Activated T-cell treated with anti-CD3 and anti-CD28 coated beads, Interleukin-2, amount 50 U/mL, for 4 hours (primary cell): ENCODE data around the gene SAT2. TPM values are rescaled to one million over a fixed set of nuclear protein-coding genes. Genes with fewer than 3 reads are reported as not detected.
A peak's percentile ranks its signal among the peaks of the same experiment; 100 is the strongest.
"Not testable (repeated sequence)": the region's sequence is repeated elsewhere in the genome, so short reads cannot be mapped to it uniquely, and the experiment has no call there.

Source experiments
- ATAC-seq, 2 donors: fragments of 200-7000 bp; cut with Tn5 transposase; one replicate each; pipeline ENCODE4 v1.10.0; 2021
- DNase-seq: peaks from one replicate; pipeline ENCODE4 v3.0.0-alpha.2; 2020
- H3K27me3 Mint-ChIP-seq: one replicate; pipeline ENCODE4 v1.8.0; 2021; ENCODE audit warnings: low read depth, mixed read lengths
- H3K36me3 Mint-ChIP-seq: one replicate; pipeline ENCODE4 v1.8.0; 2022; ENCODE audit warnings: mixed read lengths; ENCODE audit not compliant: insufficient read depth
- H3K4me1 Mint-ChIP-seq: one replicate; pipeline ENCODE4 v1.8.0; 2021; ENCODE audit warnings: low read depth, mixed read lengths
- H3K4me3 Mint-ChIP-seq: one replicate; pipeline ENCODE4 v1.8.0; 2021; ENCODE audit warnings: mild to moderate bottlenecking, moderate library complexity, mixed read lengths
- H3K9me3 Mint-ChIP-seq: one replicate; pipeline ENCODE4 v1.8.0; 2021; ENCODE audit warnings: mixed read lengths
- total RNA-seq, 3 donors: library from RNA; stranded (reverse); gene quantifications; one replicate each; pipeline ENCODE4 v1.2.1, GENCODE V29; 2021

SAT2 gene
- total RNA-seq, 3 donors from 2014 or later: 14.9 to 18.1 (median 16.8) TPM

DNA sequence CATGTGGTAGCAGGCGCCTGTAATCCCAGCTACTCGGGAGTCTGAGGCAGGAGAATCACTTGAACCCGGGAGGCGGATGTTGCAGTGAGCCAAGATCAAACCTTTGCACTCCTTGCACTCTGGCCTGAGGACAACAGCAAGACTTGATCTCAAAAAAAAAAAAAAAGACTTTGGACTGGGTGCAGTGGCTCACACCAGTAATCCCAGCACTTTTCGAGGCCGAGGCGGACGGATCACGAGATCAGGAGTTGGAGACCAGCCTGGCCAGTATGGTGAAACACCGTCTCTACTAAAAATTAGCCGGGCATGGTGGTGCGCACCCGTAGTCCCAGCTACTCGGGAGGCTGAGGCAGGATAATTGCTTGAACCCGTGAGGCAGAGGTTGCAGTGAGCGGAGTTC is 1.9 kb downstream of the SAT2 start:
- H3K27me3 Mint-ChIP-seq, DNase-seq, ATAC-seq, H3K4me3 Mint-ChIP-seq, H3K36me3 Mint-ChIP-seq, H3K9me3 Mint-ChIP-seq: not testable (repeated sequence)
- H3K4me1 Mint-ChIP-seq: peaks cover 17% of the 10 kb centered on the region

DNA sequence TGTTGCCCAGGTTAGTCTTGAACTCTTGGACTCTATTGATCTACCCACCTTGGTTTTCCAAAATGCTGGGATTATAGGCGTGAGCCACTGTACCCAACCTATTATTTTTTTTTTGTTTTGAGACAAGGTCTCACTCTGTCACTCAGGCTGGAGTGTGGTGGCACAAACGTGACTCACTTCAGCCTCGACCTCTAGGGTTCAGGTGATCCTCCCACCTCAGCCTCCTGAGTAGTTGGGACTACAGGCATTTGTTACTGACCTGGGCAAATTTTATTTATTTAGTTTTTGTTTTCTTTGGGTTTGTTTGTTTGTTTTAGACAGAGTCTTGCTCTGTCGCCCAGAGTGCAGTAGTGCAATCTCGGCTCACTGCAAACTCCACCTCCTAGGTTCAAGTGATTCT is 4.0 kb downstream of the SAT2 start:
- Mint-ChIP-seq H3K27me3 (no peaks in the 10 kb centered on the region), H3K9me3 (no peaks in the 10 kb centered on the region), H3K4me1 (peaks cover 17% of the 10 kb centered on the region), H3K4me3 (no peak overlapping the region), H3K36me3 (no peaks in the 10 kb centered on the region)
- ATAC-seq (no peak), DNase-seq (no peak)

DNA sequence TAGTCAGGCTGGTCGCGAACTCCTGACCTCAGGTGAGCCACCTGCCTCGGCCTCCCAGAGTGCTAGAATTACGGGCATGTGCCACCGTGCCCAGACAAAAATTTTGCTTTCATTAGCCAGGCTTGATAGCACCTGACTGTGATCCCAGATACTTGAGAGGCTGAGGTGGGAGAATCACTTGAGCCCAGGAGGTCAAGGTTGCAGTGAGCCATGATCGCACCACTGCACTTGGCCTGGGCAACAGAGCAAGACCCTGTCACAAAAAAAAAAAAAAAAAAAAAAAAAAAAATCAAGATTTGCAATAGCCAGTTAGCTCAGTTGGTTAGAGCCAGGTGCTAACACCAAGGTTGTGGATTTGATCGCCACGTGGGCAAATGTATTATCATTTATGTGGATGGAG is 6.8 kb downstream of the SAT2 start:
- Mint-ChIP-seq H3K9me3 (no peaks in the 10 kb centered on the region), H3K36me3 (no peaks in the 10 kb centered on the region), H3K27me3 (no peaks in the 10 kb centered on the region), H3K4me1 (no peaks in the 10 kb centered on the region), H3K4me3 (no peak overlapping the region)
- ATAC-seq: no peak
- DNase-seq: no peak

DNA sequence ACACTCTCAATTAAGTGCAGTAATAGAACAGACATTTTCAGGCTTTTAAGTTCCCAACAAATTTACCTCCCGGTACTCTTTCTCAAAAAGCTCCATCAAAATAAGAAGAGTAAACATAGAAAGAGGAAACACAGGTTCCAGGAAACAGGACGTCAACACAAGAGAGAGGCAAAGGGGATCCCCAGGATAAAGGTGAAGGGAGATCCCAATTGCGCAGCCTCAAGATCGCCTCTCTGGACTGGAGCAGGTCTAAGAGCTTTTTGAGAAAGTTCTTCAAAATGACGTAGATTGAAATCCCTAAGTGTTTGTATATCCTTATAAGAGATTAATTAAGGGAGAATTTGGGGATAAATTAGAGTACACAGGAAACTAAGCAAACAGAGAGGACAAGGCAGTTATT is 9.0 kb downstream of the SAT2 start:
- DNase-seq: no peak
- no peak for ATAC-seq
- Mint-ChIP-seq H3K9me3 (no peaks in the 10 kb centered on the region), H3K27me3 (no peaks in the 10 kb centered on the region), H3K36me3 (no peaks in the 10 kb centered on the region), H3K4me1 (peaks cover 4% of the 10 kb centered on the region), H3K4me3 (no peak overlapping the region)

DNA sequence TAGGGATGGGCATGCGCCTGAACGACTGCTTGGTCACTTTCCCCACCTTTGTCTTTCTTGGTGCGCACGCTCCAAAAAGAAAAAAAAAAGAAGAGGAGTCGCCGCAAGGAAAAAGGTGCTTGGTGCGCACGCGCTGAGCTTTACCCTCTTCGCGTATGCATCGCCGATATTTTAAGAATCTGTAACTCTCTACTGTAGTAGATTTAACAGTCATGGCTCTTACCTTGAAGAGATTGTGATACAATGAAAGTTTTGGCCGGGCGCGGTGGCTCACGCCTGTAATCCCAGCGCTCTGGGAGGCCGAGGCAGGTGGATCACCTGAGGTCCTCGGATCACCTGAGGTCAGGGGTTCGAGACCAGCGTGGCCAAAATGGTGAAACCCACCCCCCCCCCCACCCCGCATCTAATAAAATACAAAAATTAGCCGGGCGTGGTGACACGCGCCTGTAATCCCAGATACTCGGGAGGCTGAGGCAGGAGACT is 12.3 kb downstream of the SAT2 start:
- Mint-ChIP-seq H3K9me3 (no peaks in the 10 kb centered on the region), H3K4me3 (peak overlapping the region; percentile 78), H3K36me3 (peaks cover 11% of the 10 kb centered on the region), H3K27me3 (no peaks in the 10 kb centered on the region), H3K4me1 (peaks cover 30% of the 10 kb centered on the region)
- DNase-seq: no peak
- no peak for ATAC-seq

DNA sequence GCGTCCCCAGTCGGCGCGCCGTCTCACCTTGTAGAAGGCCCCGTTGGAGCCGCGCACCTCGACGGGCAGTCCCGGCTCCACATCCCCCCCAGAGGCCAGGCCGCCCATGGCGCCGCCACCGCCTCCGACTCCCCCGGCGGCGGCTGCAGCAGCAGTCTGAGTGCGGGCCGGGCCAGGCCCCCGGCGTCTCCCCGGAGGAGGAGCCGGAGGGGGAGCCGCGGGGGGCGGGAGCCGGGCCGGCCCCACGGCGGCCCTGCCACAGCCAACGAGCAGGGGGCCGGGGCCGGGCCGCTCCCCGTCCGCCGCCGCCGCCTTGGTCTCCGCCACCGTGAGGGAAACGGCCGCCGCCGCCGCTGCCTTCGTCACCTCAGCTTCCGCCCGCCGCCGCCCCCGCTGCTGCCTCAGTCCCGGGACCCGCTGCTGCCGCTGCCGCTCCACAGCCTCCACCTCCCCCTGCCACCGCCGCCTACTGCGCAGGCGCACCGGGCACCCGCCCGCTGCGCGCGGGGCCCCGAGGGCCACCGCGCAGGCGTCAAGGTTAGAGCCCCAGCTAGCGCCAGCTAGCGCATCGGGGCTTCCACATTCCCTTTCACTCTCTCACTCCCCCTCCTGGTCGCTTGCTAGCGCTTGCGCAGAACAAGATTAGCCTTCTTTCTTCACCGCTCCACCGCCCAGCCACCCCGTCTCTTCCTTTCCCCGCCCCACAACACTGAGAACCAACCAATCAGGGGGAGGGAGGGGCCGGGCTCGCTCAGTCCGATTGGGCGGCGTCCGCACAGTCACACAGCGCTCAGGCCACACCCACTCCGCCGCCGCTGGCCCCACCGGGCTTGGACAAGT is 13.0 kb downstream of the SAT2 start, which contains the start of gene FXR2:
Gene FXR2, minus strand, starts transcription at position 473 of the 840 bp plus-strand sequence. Its CDS starts 365 bp downstream, at position 108.
- DNase-seq (peak; percentile 96), ATAC-seq (peak; percentile 92 to 94)
- H3K36me3 Mint-ChIP-seq: peaks cover 11% of the 10 kb centered on the region
- H3K9me3 Mint-ChIP-seq: no peaks in the 10 kb centered on the region
- H3K27me3 Mint-ChIP-seq: no peaks in the 10 kb centered on the region
- H3K4me1 Mint-ChIP-seq: peaks cover 31% of the 10 kb centered on the region
- H3K4me3 Mint-ChIP-seq: peak within 1 kb of the TSS; percentile 89

DNA sequence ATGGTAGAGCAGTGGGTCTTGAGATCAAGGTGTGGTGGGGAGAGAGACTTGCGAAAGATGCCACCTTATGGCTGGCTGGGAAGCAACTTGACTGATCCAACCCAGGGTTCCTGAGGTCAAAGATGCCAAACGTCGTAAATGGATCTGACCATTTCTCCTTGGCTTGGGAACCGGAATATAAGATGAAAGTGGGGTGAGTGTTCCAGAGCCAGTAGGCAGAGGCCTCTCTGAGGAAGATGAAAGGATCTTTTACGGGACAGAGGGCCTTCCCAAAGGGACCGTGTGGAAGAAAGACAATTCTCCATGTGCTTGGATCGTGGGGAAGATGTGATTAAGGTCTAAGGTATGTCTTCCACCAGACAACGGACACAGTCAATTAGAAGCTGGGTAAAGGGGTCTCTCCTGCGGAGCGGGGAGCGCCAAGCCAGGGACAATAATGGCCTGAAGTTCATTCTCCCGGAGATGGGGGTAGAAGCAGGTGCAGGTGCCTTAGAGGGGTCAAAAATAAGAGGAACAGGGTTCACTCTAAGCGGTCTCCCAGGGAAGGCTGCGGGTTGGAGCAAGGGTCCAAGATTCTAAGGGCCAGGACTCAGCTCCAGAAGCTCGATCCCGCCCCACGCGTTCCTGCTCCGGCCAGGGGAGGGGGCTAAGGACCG is 13.7 kb downstream of the SAT2 start:
- ATAC-seq (no peak), DNase-seq (no peak)
- Mint-ChIP-seq H3K27me3 (no peaks in the 10 kb centered on the region), H3K36me3 (peaks cover 11% of the 10 kb centered on the region), H3K4me1 (peaks cover 34% of the 10 kb centered on the region), H3K9me3 (no peaks in the 10 kb centered on the region), H3K4me3 (peak overlapping the region; percentile 89)

DNA sequence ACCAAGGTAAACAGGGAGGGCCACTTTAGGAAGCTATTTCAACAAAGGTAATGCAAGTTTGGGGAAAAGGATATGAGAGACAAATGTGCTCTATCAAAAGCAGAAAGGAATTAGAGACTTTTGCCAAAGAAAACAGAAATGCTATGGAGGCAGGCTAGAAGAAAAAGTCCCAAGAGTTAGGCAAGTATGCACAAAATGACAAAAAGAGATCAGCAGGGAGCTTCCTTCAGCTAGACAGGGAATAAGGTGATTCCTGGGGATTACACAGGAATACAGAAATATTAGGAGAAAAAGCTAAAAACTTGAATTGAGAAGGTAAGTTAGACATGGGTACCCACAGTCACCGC is 15.4 kb downstream of the SAT2 start:
- Mint-ChIP-seq H3K4me1 (peaks cover 34% of the 10 kb centered on the region), H3K9me3 (no peaks in the 10 kb centered on the region), H3K36me3 (peaks cover 11% of the 10 kb centered on the region), H3K4me3 (peak overlapping the region; percentile 89), H3K27me3 (no peaks in the 10 kb centered on the region)
- ATAC-seq (no peak), DNase-seq (no peak)

DNA sequence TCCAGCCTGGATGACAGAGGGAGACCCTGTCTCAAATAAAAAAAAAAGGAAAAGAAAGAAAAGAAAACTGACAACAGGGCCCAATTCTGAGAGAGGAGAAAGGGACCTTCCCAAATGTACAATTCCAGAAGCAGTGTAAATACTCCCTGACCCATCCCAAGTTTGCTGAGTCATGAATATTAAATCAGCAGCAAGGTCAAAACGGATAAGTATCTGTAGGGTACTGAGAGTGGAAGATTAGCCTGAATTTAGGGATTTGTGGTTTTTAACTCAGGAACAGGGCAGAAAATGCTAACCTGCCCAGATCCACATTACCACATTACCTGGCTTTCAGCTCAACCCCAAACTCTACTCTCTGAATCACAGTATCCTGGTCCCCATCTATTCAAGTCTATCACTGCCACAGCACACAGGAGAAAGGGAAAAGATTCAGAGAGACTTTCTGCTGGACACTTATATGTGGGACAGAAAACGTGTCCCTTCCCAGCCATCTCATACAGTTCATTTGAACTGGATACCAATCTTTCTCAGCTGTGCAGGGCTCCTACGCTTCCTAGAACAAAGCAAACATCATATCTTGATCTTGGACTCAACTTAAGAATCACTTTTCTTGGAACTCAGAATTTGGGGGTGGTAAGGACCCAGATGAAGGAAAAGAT is 15.9 kb downstream of the SAT2 start:
- Mint-ChIP-seq H3K4me3 (peak overlapping the region; percentile 89), H3K9me3 (no peaks in the 10 kb centered on the region), H3K4me1 (peaks cover 34% of the 10 kb centered on the region), H3K36me3 (peaks cover 11% of the 10 kb centered on the region), H3K27me3 (no peaks in the 10 kb centered on the region)
- DNase-seq (no peak), ATAC-seq (no peak)

DNA sequence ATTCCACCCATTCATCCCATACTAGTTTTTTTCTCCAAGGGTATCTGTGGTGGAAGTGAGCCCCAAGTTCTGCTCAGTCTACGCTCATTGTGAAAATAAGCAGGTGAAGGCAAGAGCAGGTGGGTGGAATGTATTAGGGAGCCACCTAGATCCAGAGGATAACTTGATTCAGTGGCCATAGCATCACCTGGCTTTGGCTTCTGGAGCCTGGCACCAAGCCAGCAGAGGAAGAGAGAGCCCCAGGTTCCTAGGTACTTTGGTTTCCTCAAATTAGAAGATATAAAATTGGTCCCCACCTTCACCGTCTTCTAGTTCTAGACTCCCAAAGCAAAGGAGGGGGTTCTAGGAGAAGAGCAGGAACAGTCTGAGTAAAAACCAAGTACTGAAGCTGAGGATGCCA is 17.0 kb downstream of the SAT2 start:
- DNase-seq: no peak
- Mint-ChIP-seq H3K4me3 (no peak overlapping the region), H3K27me3 (no peaks in the 10 kb centered on the region), H3K4me1 (peaks cover 34% of the 10 kb centered on the region), H3K9me3 (no peaks in the 10 kb centered on the region), H3K36me3 (peaks cover 15% of the 10 kb centered on the region)
- ATAC-seq: no peak

DNA sequence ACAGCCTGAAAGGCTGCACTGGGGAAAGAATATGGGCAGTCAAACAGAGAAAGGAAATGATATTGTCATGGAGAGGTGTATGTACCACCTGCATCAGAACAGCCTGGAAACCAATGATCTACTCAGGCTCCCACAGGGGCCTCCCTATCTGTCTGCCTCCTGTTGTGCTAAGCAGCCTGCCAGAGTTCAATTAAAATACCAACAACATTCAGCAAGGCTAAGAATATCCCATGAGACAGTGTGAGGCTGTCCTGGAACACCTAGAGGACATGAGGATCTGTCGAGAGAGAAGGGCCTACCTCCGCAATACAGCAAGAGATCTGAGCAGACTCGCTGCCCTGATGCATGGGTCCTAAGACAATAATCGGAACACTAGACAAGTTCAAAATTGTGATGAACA is 21.3 kb downstream of the SAT2 start:
- peaks cover 23% of the 10 kb centered on the region for H3K36me3 Mint-ChIP-seq
- H3K4me1 Mint-ChIP-seq: peaks cover 9% of the 10 kb centered on the region
- ATAC-seq (no peak), DNase-seq (no peak)
- no peak overlapping the region for H3K4me3 Mint-ChIP-seq
- no peaks in the 10 kb centered on the region for H3K9me3 Mint-ChIP-seq
- no peaks in the 10 kb centered on the region for H3K27me3 Mint-ChIP-seq

DNA sequence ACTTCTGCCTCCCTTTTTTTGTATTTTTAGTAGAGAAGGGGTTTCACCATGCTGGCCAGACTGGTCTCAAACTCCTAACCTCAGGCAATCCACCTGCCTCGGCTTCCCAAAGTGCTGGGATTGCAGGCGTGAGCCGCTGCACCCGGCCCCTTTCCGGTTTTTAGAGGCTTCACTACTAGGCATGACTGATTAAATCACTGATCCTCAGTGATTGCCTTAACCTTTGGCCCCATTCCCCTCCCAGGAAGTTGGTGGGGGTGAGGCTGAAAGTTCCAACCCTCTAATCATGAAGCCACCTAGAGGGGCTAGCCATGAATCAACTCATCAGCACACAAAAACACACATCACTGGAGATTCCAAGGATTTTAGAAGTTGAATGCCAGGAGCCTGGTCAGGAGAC is 30.1 kb downstream of the SAT2 start:
- H3K27me3 Mint-ChIP-seq, H3K9me3 Mint-ChIP-seq, H3K4me1 Mint-ChIP-seq, H3K4me3 Mint-ChIP-seq, DNase-seq, ATAC-seq: not testable (repeated sequence)
- peaks cover 49% of the 10 kb centered on the region for H3K36me3 Mint-ChIP-seq

DNA sequence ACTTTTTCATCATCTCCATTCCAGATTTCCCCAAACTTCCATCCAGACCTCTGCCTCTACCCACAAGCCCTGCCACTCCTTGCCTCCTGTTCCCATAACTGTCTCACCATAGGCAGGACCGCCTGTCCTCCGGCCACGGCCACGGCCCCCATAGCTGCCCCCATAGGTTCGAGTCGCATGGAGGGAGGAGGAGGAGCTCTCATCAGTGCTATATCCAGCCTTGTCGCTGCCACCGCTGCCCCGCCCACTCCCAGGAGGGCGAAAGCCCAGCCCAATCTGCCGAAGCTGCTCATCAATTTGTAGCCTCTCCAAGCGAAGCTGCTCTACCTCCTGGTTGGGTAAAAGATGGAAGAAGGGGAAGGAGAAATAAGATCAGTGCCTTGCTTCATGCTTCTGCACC is 34.3 kb downstream of the SAT2 start:
- peaks cover 47% of the 10 kb centered on the region for H3K36me3 Mint-ChIP-seq
- DNase-seq (no peak), ATAC-seq (no peak)
- H3K4me3 Mint-ChIP-seq: no peak overlapping the region
- no peaks in the 10 kb centered on the region for H3K4me1 Mint-ChIP-seq
- no peaks in the 10 kb centered on the region for H3K9me3 Mint-ChIP-seq
- no peaks in the 10 kb centered on the region for H3K27me3 Mint-ChIP-seq

DNA sequence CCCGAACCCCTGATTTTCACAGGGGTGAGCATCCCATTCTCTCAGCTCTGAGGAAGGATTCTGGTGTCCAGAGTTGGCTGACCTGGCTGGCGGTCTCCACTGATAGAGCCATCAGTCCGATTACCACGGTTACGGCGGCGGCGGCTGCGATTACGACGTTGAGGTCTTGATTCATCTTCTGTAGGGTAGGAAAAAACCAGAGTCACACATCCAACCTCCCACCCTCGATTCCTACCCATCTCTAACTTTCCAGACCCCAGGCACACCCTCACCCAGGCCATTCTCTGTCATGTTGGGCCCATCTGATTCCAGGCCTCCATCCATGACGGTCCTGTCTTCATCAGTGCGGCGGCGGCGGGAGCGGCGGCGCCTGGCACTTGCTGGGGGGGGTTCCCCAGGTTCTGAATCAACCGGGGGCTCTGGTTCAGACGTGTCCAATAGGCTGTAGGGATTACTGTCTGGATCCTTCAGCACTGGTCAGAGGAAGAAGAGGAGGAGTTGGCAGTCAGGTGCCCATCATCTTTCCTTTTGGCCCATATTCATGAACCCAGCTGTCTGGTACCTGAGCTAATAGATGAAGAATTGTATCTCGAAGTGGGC is 35.1 kb downstream of the SAT2 start:
- ATAC-seq (no peak), DNase-seq (no peak)
- Mint-ChIP-seq H3K4me1 (no peaks in the 10 kb centered on the region), H3K4me3 (no peak overlapping the region), H3K9me3 (no peaks in the 10 kb centered on the region), H3K36me3 (peaks cover 50% of the 10 kb centered on the region), H3K27me3 (no peaks in the 10 kb centered on the region)
